Liver (tissue), 9 donors: ENCODE data around the gene TARM1. TPM values are rescaled to one million over a fixed set of nuclear protein-coding genes. Genes with fewer than 3 reads are reported as not detected.

Experiments used
- DNase-seq: peaks from one replicate; pipeline ENCODE4 v3.0.0-alpha.2; 2017; ENCODE audit warnings: low spot score
- H3K27ac ChIP-seq, 2 donors: one replicate each; pipeline ENCODE4 v1.7.0; 2013; ENCODE audit warnings: inconsistent platforms in 2 of 2, low read length in 2 of 2, control low read depth in 1 of 2, low read depth in 1 of 2, mild to moderate bottlenecking in 1 of 2
- H3K27me3 ChIP-seq, 4 donors: one replicate each; pipeline versions ENCODE4 v1.6.1 to v1.7.0; 2013; ENCODE audit warnings: low read length in 3 of 4, inconsistent platforms in 1 of 4, mild to moderate bottlenecking in 1 of 4, moderate library complexity in 1 of 4; ENCODE audit not compliant: control insufficient read depth in 4 of 4, insufficient read depth in 4 of 4
- H3K36me3 ChIP-seq, 4 donors: one replicate each; pipeline versions ENCODE4 v1.6.1 to v1.7.0; 2013; ENCODE audit warnings: low read length in 3 of 4, mild to moderate bottlenecking in 3 of 4, low read depth in 1 of 4, moderate library complexity in 1 of 4; ENCODE audit not compliant: control insufficient read depth in 4 of 4, insufficient read depth in 3 of 4
- H3K4me1 ChIP-seq, 4 donors: one replicate each; pipeline versions ENCODE4 v1.6.1 to v1.7.0; 2013; ENCODE audit warnings: low read length in 3 of 4, mild to moderate bottlenecking in 3 of 4, moderate library complexity in 1 of 4; ENCODE audit not compliant: control insufficient read depth in 4 of 4, insufficient read depth in 4 of 4
- H3K4me3 ChIP-seq, 3 donors: one replicate each; pipeline versions ENCODE4 v1.6.1 to v1.7.0; 2013; ENCODE audit warnings: low read length in 3 of 3, control low read depth in 1 of 3, low read depth in 1 of 3, mild to moderate bottlenecking in 1 of 3
- H3K9ac ChIP-seq, 2 donors: one replicate each; pipeline ENCODE4 v1.7.0; 2013; ENCODE audit warnings: low read length in 2 of 2, mild to moderate bottlenecking in 2 of 2, moderate library complexity in 2 of 2, control low read depth in 1 of 2, low read depth in 1 of 2
- H3K9me3 ChIP-seq, 4 donors: one replicate each; pipeline versions ENCODE4 v1.6.1 to v1.7.0; 2013; ENCODE audit warnings: low read length in 3 of 4; ENCODE audit not compliant: control insufficient read depth in 4 of 4
- EGR1 ChIP-seq, 2 donors: IDR thresholded peaks; 2 replicates each; pipeline ENCODE4 v1.6.1; 2016 to 2018; ENCODE audit warnings: antibody characterized with exemption in 2 of 2, low read depth in 2 of 2
- FOXA1 ChIP-seq: IDR thresholded peaks from 2 replicates; pipeline ENCODE4 v1.6.1; 2016; ENCODE audit warnings: antibody characterized with exemption
- FOXA2 ChIP-seq: IDR thresholded peaks from 2 replicates; pipeline ENCODE4 v1.6.1; 2016; ENCODE audit warnings: antibody characterized with exemption
- HNF4A ChIP-seq, 2 donors: conservative IDR thresholded peaks; 2 replicates each; pipeline ENCODE4 v1.6.1; 2016; ENCODE audit warnings: antibody characterized with exemption in 2 of 2, mild to moderate bottlenecking in 2 of 2
- HNF4G ChIP-seq: IDR thresholded peaks from 2 replicates; pipeline ENCODE4 v1.6.1; 2016; ENCODE audit warnings: antibody characterized with exemption
- JUND ChIP-seq, 2 donors: IDR thresholded peaks; 2 replicates each; pipeline ENCODE4 v1.6.1; 2016; ENCODE audit warnings: antibody characterized with exemption in 2 of 2
- RAD21 ChIP-seq, 2 donors: IDR thresholded peaks; 2 replicates each; pipeline ENCODE4 v1.6.1; 2016; ENCODE audit warnings: antibody characterized with exemption in 2 of 2, mild to moderate bottlenecking in 2 of 2
- RXRA ChIP-seq, 2 donors: IDR thresholded peaks; 2 replicates each; pipeline ENCODE4 v1.6.1; 2017 to 2018; ENCODE audit warnings: antibody characterized with exemption in 2 of 2, mild to moderate bottlenecking in 1 of 2
- SP1 ChIP-seq: IDR thresholded peaks from 2 replicates; pipeline ENCODE4 v1.6.1; 2018; ENCODE audit warnings: antibody characterized with exemption, mild to moderate bottlenecking
- TAF1 ChIP-seq: conservative IDR thresholded peaks from 2 replicates; pipeline ENCODE4 v1.6.1; 2016; ENCODE audit warnings: antibody characterized with exemption, mild to moderate bottlenecking
- whole genome bisulfite sequencing: extraction: QIAGEN DNeasy Blood & Tissue Kit; methylation state at CpG from one replicate; pipeline ENCODE4 v1.1.7; 2013; 5-methylcytosine and 5-hydroxymethylcytosine counted together
- polyA plus RNA-seq, 2 donors: library from polyadenylated mRNA; stranded (reverse) in 1 of 2; unstranded in 1 of 2; fragments of 200-250 nt in 1 of 2; fragments of >200 nt in 1 of 2; fragmentation: Nextera tagmentation in 1 of 2; extraction: Ambion mirVana in 1 of 2; gene quantifications; one replicate each; pipeline versions ENCODE4 v1.2.1 to v1.2.3, GENCODE V29; 2013 to 2015
- total RNA-seq, 2 donors: library from RNA; depleted of rRNA; stranded (reverse); fragments of >200 nt; gene quantifications; one replicate each; pipeline ENCODE4 v1.2.3, GENCODE V29; 2014
- TF ChIP-seq, protein P1 (sequence below): IDR thresholded peaks from 2 replicates; pipeline ENCODE4 v1.6.1; 2016; ENCODE audit warnings: antibody characterized with exemption
- TF ChIP-seq, protein P2 (sequence below): fragments of 150-350 bp; IDR thresholded peaks from 2 replicates; pipeline ENCODE4 v1.5.1; 2017; ENCODE audit warnings: improper control_type of control experiment, low read depth, low read length; ENCODE audit not compliant: missing input control
- TF ChIP-seq, protein P3 (sequence below): IDR thresholded peaks from 2 replicates; pipeline ENCODE4 v1.6.1; 2016; ENCODE audit warnings: antibody characterized with exemption
- TF ChIP-seq, protein P4 (sequence below): IDR thresholded peaks from 2 replicates; pipeline ENCODE4 v1.6.1; 2016; ENCODE audit warnings: antibody characterized with exemption
- TF ChIP-seq, protein P5 (sequence below): IDR thresholded peaks from 2 replicates; pipeline ENCODE4 v1.6.1; 2016; ENCODE audit warnings: antibody characterized with exemption, mild to moderate bottlenecking
- donor health status: healthy.
- donor health status: healthy.
- donor health status: healthy.
- donor health status: healthy.
- donor health status: healthy.

Gene TARM1
- total and polyA plus RNA-seq, 4 donors = not detected

DNA sequence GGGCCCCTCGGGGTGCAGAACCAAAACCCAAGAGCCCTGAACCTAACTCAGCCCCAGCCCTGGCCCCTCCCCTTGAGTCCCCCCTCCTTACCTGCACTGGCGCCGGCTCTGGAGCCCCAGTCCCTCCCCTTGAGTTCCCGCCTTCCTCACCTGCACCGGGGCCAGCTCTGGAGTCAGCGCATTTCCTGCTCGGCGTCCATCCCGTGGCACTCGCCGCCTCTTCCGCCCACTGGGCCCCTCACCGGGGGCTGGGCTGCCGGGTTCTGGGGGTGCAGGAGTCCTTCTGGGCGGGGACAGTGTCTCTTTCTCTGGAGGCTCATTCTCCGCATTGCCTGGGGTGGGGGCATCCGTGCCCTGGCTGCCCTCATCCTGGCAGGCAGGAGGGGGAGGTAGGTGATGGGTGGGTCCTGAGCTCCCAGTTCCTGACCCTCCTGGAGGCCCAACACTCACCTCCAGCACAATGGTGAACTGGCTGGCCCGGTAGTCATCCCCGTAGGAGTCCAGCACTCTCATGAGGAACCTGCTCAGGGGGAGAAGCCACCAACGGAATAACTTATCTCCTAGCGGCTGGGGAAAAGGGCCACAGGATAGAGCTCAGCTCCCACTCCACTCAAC is 26.8 kb upstream of the TARM1 start:
- no peak overlapping the region for H3K27ac ChIP-seq
- 87% methylated on average over 21 of the region's 21 CpGs for WGBS

More for the DNA sequence above, 26.8 kb upstream of the TARM1 start:
- Histone ChIP-seq H3K4me3 (no peak overlapping the region), H3K9me3 (no peaks in the 10 kb centered on the region), H3K9ac (no peak overlapping the region), H3K4me1 (peaks cover 0 to 18% (median 6%) of the 10 kb centered on the region in 4 donors), H3K27me3 (no peaks in the 10 kb centered on the region), H3K36me3 (peaks cover 14 to 47% (median 18%) of the 10 kb centered on the region in 4 donors)
- no peak for TF ChIP-seq RXRA (IDR thresholded peaks at IDR 0.05)
- TF ChIP-seq RAD21 (IDR thresholded peaks at IDR 0.05) = no peak
- no peak for TF ChIP-seq HNF4A (conservative IDR thresholded peaks at IDR 0.05)
- TF ChIP-seq SP1 = no peak
- TF ChIP-seq HNF4G = no peak
- TF ChIP-seq, protein P1, sequence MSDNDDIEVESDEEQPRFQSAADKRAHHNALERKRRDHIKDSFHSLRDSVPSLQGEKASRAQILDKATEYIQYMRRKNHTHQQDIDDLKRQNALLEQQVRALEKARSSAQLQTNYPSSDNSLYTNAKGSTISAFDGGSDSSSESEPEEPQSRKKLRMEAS = no peak
- TF ChIP-seq, protein P2, sequence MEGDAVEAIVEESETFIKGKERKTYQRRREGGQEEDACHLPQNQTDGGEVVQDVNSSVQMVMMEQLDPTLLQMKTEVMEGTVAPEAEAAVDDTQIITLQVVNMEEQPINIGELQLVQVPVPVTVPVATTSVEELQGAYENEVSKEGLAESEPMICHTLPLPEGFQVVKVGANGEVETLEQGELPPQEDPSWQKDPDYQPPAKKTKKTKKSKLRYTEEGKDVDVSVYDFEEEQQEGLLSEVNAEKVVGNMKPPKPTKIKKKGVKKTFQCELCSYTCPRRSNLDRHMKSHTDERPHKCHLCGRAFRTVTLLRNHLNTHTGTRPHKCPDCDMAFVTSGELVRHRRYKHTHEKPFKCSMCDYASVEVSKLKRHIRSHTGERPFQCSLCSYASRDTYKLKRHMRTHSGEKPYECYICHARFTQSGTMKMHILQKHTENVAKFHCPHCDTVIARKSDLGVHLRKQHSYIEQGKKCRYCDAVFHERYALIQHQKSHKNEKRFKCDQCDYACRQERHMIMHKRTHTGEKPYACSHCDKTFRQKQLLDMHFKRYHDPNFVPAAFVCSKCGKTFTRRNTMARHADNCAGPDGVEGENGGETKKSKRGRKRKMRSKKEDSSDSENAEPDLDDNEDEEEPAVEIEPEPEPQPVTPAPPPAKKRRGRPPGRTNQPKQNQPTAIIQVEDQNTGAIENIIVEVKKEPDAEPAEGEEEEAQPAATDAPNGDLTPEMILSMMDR = no peak
- TF ChIP-seq, protein P3, sequence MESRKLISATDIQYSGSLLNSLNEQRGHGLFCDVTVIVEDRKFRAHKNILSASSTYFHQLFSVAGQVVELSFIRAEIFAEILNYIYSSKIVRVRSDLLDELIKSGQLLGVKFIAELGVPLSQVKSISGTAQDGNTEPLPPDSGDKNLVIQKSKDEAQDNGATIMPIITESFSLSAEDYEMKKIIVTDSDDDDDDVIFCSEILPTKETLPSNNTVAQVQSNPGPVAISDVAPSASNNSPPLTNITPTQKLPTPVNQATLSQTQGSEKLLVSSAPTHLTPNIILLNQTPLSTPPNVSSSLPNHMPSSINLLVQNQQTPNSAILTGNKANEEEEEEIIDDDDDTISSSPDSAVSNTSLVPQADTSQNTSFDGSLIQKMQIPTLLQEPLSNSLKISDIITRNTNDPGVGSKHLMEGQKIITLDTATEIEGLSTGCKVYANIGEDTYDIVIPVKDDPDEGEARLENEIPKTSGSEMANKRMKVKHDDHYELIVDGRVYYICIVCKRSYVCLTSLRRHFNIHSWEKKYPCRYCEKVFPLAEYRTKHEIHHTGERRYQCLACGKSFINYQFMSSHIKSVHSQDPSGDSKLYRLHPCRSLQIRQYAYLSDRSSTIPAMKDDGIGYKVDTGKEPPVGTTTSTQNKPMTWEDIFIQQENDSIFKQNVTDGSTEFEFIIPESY = no peak
- TF ChIP-seq, protein P4, sequence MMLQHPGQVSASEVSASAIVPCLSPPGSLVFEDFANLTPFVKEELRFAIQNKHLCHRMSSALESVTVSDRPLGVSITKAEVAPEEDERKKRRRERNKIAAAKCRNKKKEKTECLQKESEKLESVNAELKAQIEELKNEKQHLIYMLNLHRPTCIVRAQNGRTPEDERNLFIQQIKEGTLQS = no peak
- no peak for TF ChIP-seq FOXA2
- TF ChIP-seq TAF1 = no peak
- TF ChIP-seq, protein P5, sequence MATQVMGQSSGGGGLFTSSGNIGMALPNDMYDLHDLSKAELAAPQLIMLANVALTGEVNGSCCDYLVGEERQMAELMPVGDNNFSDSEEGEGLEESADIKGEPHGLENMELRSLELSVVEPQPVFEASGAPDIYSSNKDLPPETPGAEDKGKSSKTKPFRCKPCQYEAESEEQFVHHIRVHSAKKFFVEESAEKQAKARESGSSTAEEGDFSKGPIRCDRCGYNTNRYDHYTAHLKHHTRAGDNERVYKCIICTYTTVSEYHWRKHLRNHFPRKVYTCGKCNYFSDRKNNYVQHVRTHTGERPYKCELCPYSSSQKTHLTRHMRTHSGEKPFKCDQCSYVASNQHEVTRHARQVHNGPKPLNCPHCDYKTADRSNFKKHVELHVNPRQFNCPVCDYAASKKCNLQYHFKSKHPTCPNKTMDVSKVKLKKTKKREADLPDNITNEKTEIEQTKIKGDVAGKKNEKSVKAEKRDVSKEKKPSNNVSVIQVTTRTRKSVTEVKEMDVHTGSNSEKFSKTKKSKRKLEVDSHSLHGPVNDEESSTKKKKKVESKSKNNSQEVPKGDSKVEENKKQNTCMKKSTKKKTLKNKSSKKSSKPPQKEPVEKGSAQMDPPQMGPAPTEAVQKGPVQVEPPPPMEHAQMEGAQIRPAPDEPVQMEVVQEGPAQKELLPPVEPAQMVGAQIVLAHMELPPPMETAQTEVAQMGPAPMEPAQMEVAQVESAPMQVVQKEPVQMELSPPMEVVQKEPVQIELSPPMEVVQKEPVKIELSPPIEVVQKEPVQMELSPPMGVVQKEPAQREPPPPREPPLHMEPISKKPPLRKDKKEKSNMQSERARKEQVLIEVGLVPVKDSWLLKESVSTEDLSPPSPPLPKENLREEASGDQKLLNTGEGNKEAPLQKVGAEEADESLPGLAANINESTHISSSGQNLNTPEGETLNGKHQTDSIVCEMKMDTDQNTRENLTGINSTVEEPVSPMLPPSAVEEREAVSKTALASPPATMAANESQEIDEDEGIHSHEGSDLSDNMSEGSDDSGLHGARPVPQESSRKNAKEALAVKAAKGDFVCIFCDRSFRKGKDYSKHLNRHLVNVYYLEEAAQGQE = no peak
- TF ChIP-seq EGR1 (IDR thresholded peaks at IDR 0.05; ENCODE audit: low read depth in 2 of 2) = no peak
- no peak for TF ChIP-seq FOXA1
- no peak for TF ChIP-seq JUND (IDR thresholded peaks at IDR 0.05)
- no peak for DNase-seq
